Tracheal epithelial cell (primary cell): ENCODE measurements around the gene GRWD1. TPM values are rescaled to one million over a fixed set of nuclear protein-coding genes. Genes with fewer than 3 reads are reported as not detected.

ENCODE experiments used
- total RNA-seq: library from RNA; depleted of rRNA; stranded (reverse); fragments of >200 nt; gene quantifications from 2 replicates; pipeline ENCODE4 v1.2.1, GENCODE V29; 2014

The GRWD1 gene
- total RNA-seq = 32.4 and 48.0 TPM in 2 replicates

DNA sequence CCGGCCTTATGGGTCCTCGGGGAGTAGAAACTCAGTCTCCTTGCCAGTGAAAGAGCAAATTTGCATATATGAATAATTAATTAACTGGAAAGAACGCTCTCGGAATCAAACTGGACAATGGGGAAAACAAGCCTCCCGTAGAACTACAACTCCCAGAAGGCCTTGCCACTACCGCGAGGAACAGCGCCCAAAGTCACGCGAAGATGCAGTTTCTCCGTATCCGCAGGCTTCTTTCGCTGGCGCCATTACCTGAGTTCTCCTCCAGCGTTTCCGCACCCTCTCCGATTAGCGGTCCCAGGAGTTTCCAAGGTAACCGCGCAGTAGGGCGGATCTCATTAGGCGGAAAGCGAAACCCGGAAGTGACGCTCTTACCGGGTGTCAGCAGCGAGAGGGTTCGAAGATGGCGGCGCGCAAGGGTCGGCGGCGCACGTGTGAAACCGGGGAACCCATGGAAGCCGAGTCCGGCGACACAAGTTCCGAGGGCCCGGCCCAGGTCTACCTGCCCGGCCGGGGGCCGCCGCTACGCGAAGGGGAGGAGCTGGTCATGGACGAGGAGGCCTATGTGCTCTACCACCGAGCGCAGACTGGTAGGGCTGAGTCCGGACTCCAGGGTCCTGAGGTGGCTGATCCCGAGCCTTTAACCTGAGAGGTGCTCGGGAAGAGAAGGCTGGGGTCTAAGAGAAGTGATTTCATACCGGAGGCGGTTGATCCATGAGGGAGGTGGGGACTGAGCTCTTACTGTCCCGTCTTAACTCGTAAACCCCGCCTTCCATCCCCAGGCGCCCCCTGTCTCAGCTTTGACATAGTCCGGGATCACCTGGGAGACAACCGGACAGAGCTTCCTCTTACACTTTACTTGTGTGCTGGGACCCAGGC lies at the start of gene GRWD1:
GRWD1 (plus strand) TSS at position 378 of the 876 bp plus-strand sequence; CDS start at position 401, 23 bp downstream.

DNA sequence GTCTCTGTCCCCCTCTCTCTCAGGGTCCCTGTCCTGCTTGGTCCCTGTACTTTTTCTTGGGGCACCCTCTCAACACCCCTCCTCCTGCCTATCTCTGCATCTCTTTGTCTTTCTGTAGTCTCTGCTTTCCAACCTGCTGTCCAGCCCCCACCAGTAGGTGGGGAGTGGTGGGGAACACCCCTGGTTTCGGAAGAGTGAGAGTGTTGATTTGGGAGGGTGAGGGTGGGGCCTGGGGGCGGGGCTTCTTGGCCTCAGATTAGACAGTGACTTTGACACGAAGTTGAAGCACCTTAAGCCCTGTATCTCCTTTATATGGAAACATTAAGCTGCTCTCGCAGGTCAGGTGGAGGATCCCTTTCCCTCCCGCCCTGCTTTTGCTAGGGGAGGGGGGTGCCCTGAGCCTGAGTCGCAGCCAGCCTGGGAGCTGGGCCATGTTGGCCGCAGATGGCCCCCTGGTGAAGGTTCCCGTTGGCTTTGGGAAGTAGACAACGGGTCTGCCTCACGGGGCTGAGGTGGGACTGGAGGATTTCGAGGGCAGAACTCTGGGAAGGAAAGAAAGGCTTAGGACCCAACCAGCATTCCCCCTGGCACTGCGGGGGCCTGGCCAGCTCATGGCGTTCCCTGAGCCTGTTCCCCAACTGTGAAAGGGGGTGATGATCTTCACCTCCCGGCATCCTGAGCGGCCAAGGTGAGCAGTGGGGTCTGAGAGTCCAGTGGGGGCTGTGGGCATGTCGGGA lies 9.6 kb downstream of the GRWD1 start, which contains the start of gene KCNJ14:
KCNJ14 (plus strand) TSS at position 404 of the 737 bp plus-strand sequence. CDS start 6,151 bp downstream, outside the sequence.

DNA sequence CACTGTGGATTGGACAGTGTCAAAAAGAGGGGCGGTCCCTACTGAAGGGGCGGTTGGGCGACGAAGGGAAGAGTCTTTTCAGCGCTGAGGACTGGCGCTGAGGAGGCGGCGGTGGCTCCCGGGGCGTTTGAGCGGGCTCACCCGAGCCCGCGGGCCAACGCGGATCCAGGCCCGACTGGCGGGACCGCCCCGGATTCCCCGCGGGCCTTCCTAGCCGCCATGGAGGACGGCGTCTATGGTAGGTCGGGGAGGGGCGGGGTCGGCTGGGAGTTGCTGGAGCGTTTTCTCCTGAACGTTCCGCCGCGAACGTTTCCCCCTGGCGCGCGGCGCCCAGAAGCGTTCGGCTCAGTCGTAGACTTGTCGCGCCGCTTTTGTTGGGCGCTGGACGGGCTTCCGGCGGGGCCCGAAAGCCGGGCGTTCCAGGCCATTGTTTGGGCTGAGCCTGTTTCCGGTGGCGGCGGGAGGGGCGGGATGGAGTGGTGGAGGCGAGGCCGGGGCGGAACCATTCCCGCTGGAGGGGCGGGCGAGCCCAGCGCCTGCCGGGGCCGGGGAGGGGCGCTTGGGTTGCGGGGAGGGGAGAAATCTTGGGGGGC lies 23.6 kb downstream of the GRWD1 start, which contains the start of gene CYTH2:
CYTH2 (plus strand) TSS at position 81 of the 593 bp plus-strand sequence; CDS start at position 220, 139 bp downstream.

Other genes starting within 250 kb of the GRWD1 start
- gene CARD8, start 190.1 kb upstream of the GRWD1 start, total RNA-seq = 5.1 and 6.2 TPM in 2 replicates
- gene ZNF114, start 175.9 kb upstream of the GRWD1 start, total RNA-seq = 0.21 and 1.2 TPM in 2 replicates
- gene EMP3, start 120.4 kb upstream of the GRWD1 start, total RNA-seq = 2.8 and 30.6 TPM in 2 replicates
- gene TMEM143, start 82.0 kb upstream of the GRWD1 start, total RNA-seq = 2.2 and 2.6 TPM in 2 replicates
- gene SYNGR4, start 81.6 kb upstream of the GRWD1 start, total RNA-seq = not detected in 2 replicates
- gene KDELR1, start 54.4 kb upstream of the GRWD1 start, total RNA-seq = 46.5 and 49.0 TPM in 2 replicates
- gene GRIN2D, start 52.3 kb upstream of the GRWD1 start, total RNA-seq = under 0.01 and 0.24 TPM in 2 replicates
- gene KCNJ14, start 9.6 kb downstream of the GRWD1 start, total RNA-seq = 0.48 and 1.3 TPM in 2 replicates
- gene CYTH2, start 23.4 kb downstream of the GRWD1 start, total RNA-seq = 11.3 and 35.7 TPM in 2 replicates
- gene LMTK3, start 65.9 kb downstream of the GRWD1 start, total RNA-seq = 1.7 and 3.1 TPM in 2 replicates
- gene SULT2B1, start 106.2 kb downstream of the GRWD1 start, total RNA-seq = 4.3 and 8.7 TPM in 2 replicates
- gene SPACA4, start 160.8 kb downstream of the GRWD1 start, total RNA-seq = 0.21 TPM in 1 of 2 replicates, not detected in the other
- 17.3 and 23.9 TPM in 2 replicates for gene FAM83E, start 169.1 kb downstream of the GRWD1 start, total RNA-seq
- 2,579 and 4,716 TPM in 2 replicates for gene RPL18, start 173.2 kb downstream of the GRWD1 start, total RNA-seq
- gene SPHK2, start 173.5 kb downstream of the GRWD1 start, total RNA-seq = 6.0 and 6.3 TPM in 2 replicates
- 2.6 and 4.6 TPM in 2 replicates for gene DBP, start 191.4 kb downstream of the GRWD1 start, total RNA-seq
- gene CA11, start 200.2 kb downstream of the GRWD1 start, total RNA-seq = 1.5 and 3.1 TPM in 2 replicates
- 0.24 and 0.43 TPM in 2 replicates for gene NTN5, start 227.0 kb downstream of the GRWD1 start, total RNA-seq
- gene FUT2, start 250.0 kb downstream of the GRWD1 start, total RNA-seq = 6.0 and 7.7 TPM in 2 replicates